ENCODE measurements around the gene MDN1.
"Not testable (repeated sequence)": the region's sequence is repeated elsewhere in the genome, so short reads cannot be mapped to it uniquely, and the experiment has no call there.

The MDN1 gene

GRCh38 chr6:89745096-89745495 lies 74.5 kb downstream of the MDN1 start:
- no peaks in the 10 kb centered on the region for H3K27me3 ChIP-seq
- DNase-seq = no peak
- TF ChIP-seq, protein P1, sequence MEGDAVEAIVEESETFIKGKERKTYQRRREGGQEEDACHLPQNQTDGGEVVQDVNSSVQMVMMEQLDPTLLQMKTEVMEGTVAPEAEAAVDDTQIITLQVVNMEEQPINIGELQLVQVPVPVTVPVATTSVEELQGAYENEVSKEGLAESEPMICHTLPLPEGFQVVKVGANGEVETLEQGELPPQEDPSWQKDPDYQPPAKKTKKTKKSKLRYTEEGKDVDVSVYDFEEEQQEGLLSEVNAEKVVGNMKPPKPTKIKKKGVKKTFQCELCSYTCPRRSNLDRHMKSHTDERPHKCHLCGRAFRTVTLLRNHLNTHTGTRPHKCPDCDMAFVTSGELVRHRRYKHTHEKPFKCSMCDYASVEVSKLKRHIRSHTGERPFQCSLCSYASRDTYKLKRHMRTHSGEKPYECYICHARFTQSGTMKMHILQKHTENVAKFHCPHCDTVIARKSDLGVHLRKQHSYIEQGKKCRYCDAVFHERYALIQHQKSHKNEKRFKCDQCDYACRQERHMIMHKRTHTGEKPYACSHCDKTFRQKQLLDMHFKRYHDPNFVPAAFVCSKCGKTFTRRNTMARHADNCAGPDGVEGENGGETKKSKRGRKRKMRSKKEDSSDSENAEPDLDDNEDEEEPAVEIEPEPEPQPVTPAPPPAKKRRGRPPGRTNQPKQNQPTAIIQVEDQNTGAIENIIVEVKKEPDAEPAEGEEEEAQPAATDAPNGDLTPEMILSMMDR (IDR thresholded peaks at IDR 0.05; ENCODE audit: low read depth, low read length) = no peak
- H3K4me3 ChIP-seq (ENCODE audit: low read depth, low read length) = no peak overlapping the region
- no peaks in the 10 kb centered on the region for H3K4me1 ChIP-seq
- H3K9me3 ChIP-seq = no peaks in the 10 kb centered on the region
- peaks cover 85% of the 10 kb centered on the region for H3K36me3 ChIP-seq

- H3K36me3 ChIP-seq = peaks cover 76% of the 10 kb centered on the region
- H3K4me3 ChIP-seq (ENCODE audit: low read depth, low read length) = no peak overlapping the region
- no peaks in the 10 kb centered on the region for H3K27me3 ChIP-seq
- no peaks in the 10 kb centered on the region for H3K4me1 ChIP-seq
- H3K9me3 ChIP-seq = no peaks in the 10 kb centered on the region
- TF ChIP-seq, protein P1 (IDR thresholded peaks at IDR 0.05; ENCODE audit: low read depth, low read length) = no peak
- no peak for DNase-seq
Measured at GRCh38 chr6:89736893-89737292, 82.7 kb downstream of the MDN1 start.

- Histone ChIP-seq H3K36me3 (peaks cover 78% of the 10 kb centered on the region), H3K4me3 (ENCODE audit: low read depth, low read length) (no peak overlapping the region), H3K4me1 (no peaks in the 10 kb centered on the region), H3K9me3 (no peaks in the 10 kb centered on the region), H3K27me3 (no peaks in the 10 kb centered on the region)
- TF ChIP-seq, protein P1 (IDR thresholded peaks at IDR 0.05; ENCODE audit: low read depth, low read length) = no peak
- no peak for DNase-seq
Measured at GRCh38 chr6:89734526-89734925, 85.1 kb downstream of the MDN1 start.

DNA sequence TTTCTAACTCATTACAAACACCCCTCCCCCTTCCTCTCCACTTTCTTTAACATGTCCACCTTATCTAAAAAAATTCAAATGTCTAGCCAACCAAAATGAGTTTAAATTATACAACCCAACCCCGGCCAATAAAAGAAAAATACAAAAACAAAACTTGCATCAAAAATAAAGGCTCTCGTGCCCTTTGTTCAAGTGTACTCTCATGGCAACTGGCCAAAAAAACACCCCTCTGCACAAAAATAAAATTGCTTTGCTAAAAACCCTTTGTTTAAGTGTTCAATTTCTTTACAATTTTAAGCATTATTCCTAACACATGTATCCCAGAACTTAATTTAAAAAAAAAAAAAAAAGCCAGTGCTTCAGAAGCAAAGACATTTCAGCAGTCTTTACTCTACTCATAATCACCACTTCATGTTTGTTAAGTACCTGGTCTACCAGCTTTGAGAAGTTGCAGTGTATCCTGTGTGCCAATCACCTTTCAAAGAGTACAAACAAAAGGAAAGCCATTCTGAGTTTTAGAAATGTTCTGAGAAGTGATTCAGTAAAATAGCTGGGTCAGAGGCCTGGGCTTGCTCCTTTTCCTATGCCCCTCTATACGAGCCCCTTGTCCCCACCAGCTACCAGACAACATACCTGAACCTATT lies 87.5 kb downstream of the MDN1 start:
- Histone ChIP-seq H3K27me3 (no peaks in the 10 kb centered on the region), H3K4me1 (no peaks in the 10 kb centered on the region), H3K4me3 (ENCODE audit: low read depth, low read length) (no peak overlapping the region), H3K36me3 (peaks cover 80% of the 10 kb centered on the region), H3K9me3 (no peaks in the 10 kb centered on the region)
- TF ChIP-seq, protein P1 (IDR thresholded peaks at IDR 0.05; ENCODE audit: low read depth, low read length) = no peak
- no peak for DNase-seq

DNA sequence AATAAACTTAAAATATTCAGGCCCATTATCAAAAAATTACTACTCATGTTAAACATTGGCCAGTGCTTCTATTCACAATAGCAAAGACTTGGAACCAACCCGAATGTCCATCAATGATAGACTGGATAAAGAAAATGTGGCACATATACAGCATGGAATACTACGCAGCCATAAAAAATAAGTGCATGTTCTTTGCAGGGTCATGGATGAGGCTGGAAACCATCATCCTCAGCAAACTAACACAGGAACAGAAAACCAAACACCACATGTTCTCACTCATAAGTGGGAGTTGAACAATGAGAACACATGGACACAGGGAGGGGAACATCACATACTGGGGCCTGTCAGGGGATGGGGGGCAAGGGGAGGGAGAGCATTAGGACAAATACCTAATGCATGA lies 88.3 kb downstream of the MDN1 start:
- H3K4me3 ChIP-seq (ENCODE audit: low read depth, low read length); DNase-seq; H3K27me3 ChIP-seq; H3K9me3 ChIP-seq; H3K4me1 ChIP-seq: not testable (repeated sequence)
- peaks cover 80% of the 10 kb centered on the region for H3K36me3 ChIP-seq

DNA sequence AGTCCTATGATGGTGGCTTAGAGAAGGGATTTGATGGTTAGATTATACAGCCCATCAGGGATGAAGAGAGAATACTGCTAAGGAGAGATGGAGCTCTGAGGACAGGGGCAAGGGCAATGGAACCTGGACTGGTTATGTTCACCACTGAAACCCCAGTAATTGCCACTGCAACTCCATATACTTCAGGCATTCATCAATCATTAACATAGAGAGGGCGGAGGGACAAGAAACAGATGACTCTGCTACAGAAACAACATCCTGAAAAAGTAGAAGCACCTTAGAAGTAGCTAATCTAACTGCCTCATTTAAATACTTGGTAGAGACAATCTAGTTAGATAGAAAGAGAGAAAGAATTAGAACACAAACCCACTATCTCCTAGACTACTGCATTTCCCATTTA lies 89.8 kb downstream of the MDN1 start:
- Histone ChIP-seq H3K4me1 (no peaks in the 10 kb centered on the region), H3K9me3 (no peaks in the 10 kb centered on the region), H3K36me3 (peaks cover 83% of the 10 kb centered on the region), H3K4me3 (ENCODE audit: low read depth, low read length) (no peak overlapping the region), H3K27me3 (no peaks in the 10 kb centered on the region)
- DNase-seq = no peak
- TF ChIP-seq, protein P1 (IDR thresholded peaks at IDR 0.05; ENCODE audit: low read depth, low read length) = no peak
